Keratinocyte (primary cell): Measurements from ENCODE around the gene ATP4A. TPM values are rescaled to one million over a fixed set of nuclear protein-coding genes. Genes with fewer than 3 reads are reported as not detected.
A peak's percentile ranks its signal among the peaks of the same experiment; 100 is the strongest.

Source experiments
- DNase-seq: peaks from one replicate; pipeline ENCODE4 v3.0.0-alpha.2; 2011; ENCODE audit warnings: low read depth, missing footprints, low spot score
- FAIRE-seq: peaks from 2 replicates; lab custom pipeline; 2011; peaks lifted over from hg19 to GRCh38; lab: Jason Lieb, UNC
- H2AFZ ChIP-seq: 2 replicates; pipeline ENCODE4 v1.6.0; 2012; ENCODE audit warnings: low read length, control low read depth, inconsistent platforms; ENCODE audit not compliant: control insufficient read depth
- H3K27ac ChIP-seq: 2 replicates; pipeline ENCODE4 v1.5.1; 2011; ENCODE audit warnings: low read length; ENCODE audit not compliant: control insufficient read depth, insufficient read depth
- H3K27me3 ChIP-seq: 3 replicates; pipeline ENCODE4 v1.6.0; 2011; ENCODE audit warnings: low read length; ENCODE audit not compliant: control insufficient read depth, insufficient read depth; ENCODE audit errors: extremely low read depth
- H3K36me3 ChIP-seq, 2 experiments: 2 replicates in 1 of 2; 3 replicates in 1 of 2; pipeline ENCODE4 v1.5.1; 2011; ENCODE audit warnings: low read length in 2 of 2, mild to moderate bottlenecking in 1 of 2; ENCODE audit not compliant: control insufficient read depth in 2 of 2, insufficient read depth in 2 of 2; ENCODE audit errors: extremely low read depth in 1 of 2
- H3K4me1 ChIP-seq: 3 replicates; pipeline ENCODE4 v1.5.1; 2011; ENCODE audit warnings: low read length; ENCODE audit not compliant: control insufficient read depth, insufficient read depth; ENCODE audit errors: extremely low read depth
- H3K4me2 ChIP-seq: 3 replicates; pipeline ENCODE4 v1.6.0; 2011; ENCODE audit warnings: low read depth, low read length; ENCODE audit not compliant: control insufficient read depth, insufficient read depth; ENCODE audit errors: extremely low read depth
- H3K4me3 ChIP-seq, 3 experiments: fragments of 200-600 bp in 1 of 3; sonication (generic) in 1 of 3; 2 replicates in 2 of 3; 3 replicates in 1 of 3; pipeline ENCODE4 v1.5.1; 2011 to 2016; ENCODE audit warnings: low read length in 3 of 3, mild to moderate bottlenecking in 3 of 3, control low read depth in 2 of 3, inconsistent platforms in 1 of 3, low read depth in 1 of 3, mixed read lengths in 1 of 3, mixed run types in 1 of 3, moderate library complexity in 1 of 3; ENCODE audit not compliant: control insufficient read depth in 2 of 3, insufficient read depth in 2 of 3; ENCODE audit errors: extremely low read depth in 1 of 3
- H3K79me2 ChIP-seq: 2 replicates; pipeline ENCODE4 v1.6.0; 2012; ENCODE audit warnings: low read length; ENCODE audit not compliant: control insufficient read depth, insufficient read depth
- H3K9ac ChIP-seq: 3 replicates; pipeline ENCODE4 v1.6.0; 2011; ENCODE audit warnings: low read length; ENCODE audit not compliant: control insufficient read depth, insufficient read depth; ENCODE audit errors: extremely low read depth
- H3K9me1 ChIP-seq: 3 replicates; pipeline ENCODE4 v1.6.0; 2011; ENCODE audit warnings: low read length; ENCODE audit not compliant: control insufficient read depth, insufficient read depth; ENCODE audit errors: extremely low read depth
- H3K9me3 ChIP-seq: 2 replicates; pipeline ENCODE4 v1.5.1; 2012; ENCODE audit warnings: low read depth, low read length; ENCODE audit not compliant: control insufficient read depth
- H4K20me1 ChIP-seq: 3 replicates; pipeline ENCODE4 v1.6.0; 2011; ENCODE audit warnings: low read length; ENCODE audit not compliant: control insufficient read depth, insufficient read depth; ENCODE audit errors: extremely low read depth
- CTCF ChIP-seq, 3 experiments: IDR thresholded peaks in 1 of 3; conservative IDR thresholded peaks in 1 of 3; optimal IDR thresholded peaks in 1 of 3; 2 replicates in 2 of 3; 3 replicates in 1 of 3; pipeline versions ENCODE3 to v1.5.1; 2011; ENCODE audit warnings: low read length in 3 of 3, mild to moderate bottlenecking in 3 of 3, moderate library complexity in 2 of 3, control low read depth in 1 of 3, inconsistent platforms in 1 of 3; ENCODE audit not compliant: insufficient read depth in 2 of 3; ENCODE audit errors: extremely low read depth in 1 of 3
- EZH2 ChIP-seq: IDR thresholded peaks from one replicate; pipeline ENCODE4 v1.6.1; 2012; ENCODE audit warnings: inconsistent platforms, mild to moderate bottlenecking, low read length, moderate library complexity
- dilution Hi-C: fragments of 300-500 bp; cut with MboI; formaldehyde crosslinking; loops from one replicate; pipeline ENCODE4 v1.7.0; 2020; ENCODE audit warnings: low sequenced_read_pairs; ENCODE audit not compliant: extremely low pct_ligation_motif_present
- polyA plus RNA-seq, 5 experiments: library from polyadenylated mRNA; depleted of rRNA in 3 of 5; stranded (reverse) in 3 of 5; stranded (forward) in 1 of 5; unstranded in 1 of 5; fragments of >200 nt; gene quantifications; 1 replicate in 1 of 5; 2 replicates in 3 of 5; 3 replicates in 1 of 5; pipeline versions ENCODE4 v1.2.1 to v1.2.3, GENCODE V29; 2011 to 2012; ENCODE audit warnings: missing spikeins in 2 of 5, low read depth in 1 of 5, low replicate concordance in 1 of 5

Gene ATP4A
- polyA plus RNA-seq, 1 donor (not counting 4 experiments of a cell fraction or from before 2014, with no cell fraction given), result not detected

GRCh38 chr19:35559281-35559659, 4.2 kb downstream of the ATP4A start:
- TF ChIP-seq EZH2 (no peak), CTCF (optimal IDR thresholded peaks at IDR 0.05 in 1 of 3, IDR thresholded peaks at IDR 0.05 in 1 of 3, conservative IDR thresholded peaks at IDR 0.05 in 1 of 3; ENCODE audit: extremely low read depth in 1 of 3, insufficient read depth in 2 of 3, low read length in 3 of 3) (no peak)
- no peaks in the 10 kb centered on the region for H3K79me2 ChIP-seq
- H3K9me3 ChIP-seq, result no peaks in the 10 kb centered on the region
- DNase-seq (no peak), FAIRE-seq (no peak)
- dilution Hi-C loops, result loop anchor here (5.0 kb wide), 1 partner anchor 48 kb away; no protein-coding TSS in a partner anchor
- H4K20me1 ChIP-seq, result no peaks in the 10 kb centered on the region
- no peak overlapping the region for H3K9ac ChIP-seq
- H3K4me2 ChIP-seq, result no peak overlapping the region
- no peaks in the 10 kb centered on the region for H3K4me1 ChIP-seq
- H3K9me1 ChIP-seq, result no peaks in the 10 kb centered on the region
- no peak overlapping the region for H2AFZ ChIP-seq
- H3K27me3 ChIP-seq, result peaks cover 23% of the 10 kb centered on the region
- no peak overlapping the region for H3K4me3 ChIP-seq
- no peak overlapping the region for H3K27ac ChIP-seq
- no peaks in the 10 kb centered on the region for H3K36me3 ChIP-seq

- Histone ChIP-seq H3K9me3 (no peaks in the 10 kb centered on the region), H3K9me1 (no peaks in the 10 kb centered on the region), H3K4me3 (no peak overlapping the region), H2AFZ (no peak overlapping the region), H4K20me1 (no peaks in the 10 kb centered on the region), H3K4me1 (no peaks in the 10 kb centered on the region), H3K27ac (no peak overlapping the region), H3K27me3 (peaks cover 23% of the 10 kb centered on the region), H3K4me2 (peak overlapping the region; percentile 12), H3K9ac (no peak overlapping the region), H3K79me2 (no peaks in the 10 kb centered on the region), H3K36me3 (no peaks in the 10 kb centered on the region)
- dilution Hi-C loops, result loop anchor here (5.0 kb wide), 1 partner anchor 49 kb away; no protein-coding TSS in a partner anchor
- TF ChIP-seq CTCF (optimal IDR thresholded peaks at IDR 0.05 in 1 of 3, IDR thresholded peaks at IDR 0.05 in 1 of 3, conservative IDR thresholded peaks at IDR 0.05 in 1 of 3; ENCODE audit: extremely low read depth in 1 of 3, insufficient read depth in 2 of 3, low read length in 3 of 3), result no peak
- FAIRE-seq (no peak), DNase-seq (no peak)
Measured at GRCh38 chr19:35558400-35559280, 4.8 kb downstream of the ATP4A start.
